Ovary (tissue), 9 donors: ENCODE data around the gene DIP2C. TPM values are rescaled to one million over a fixed set of nuclear protein-coding genes. Genes with fewer than 3 reads are reported as not detected.
"Not testable (repeated sequence)": the region's sequence is repeated elsewhere in the genome, so short reads cannot be mapped to it uniquely, and the experiment has no call there.

Experiments used
- DNase-seq, 5 donors: peaks; one replicate each; pipeline ENCODE4 v3.0.0-alpha.2; 2019 to 2020
- H3K27ac ChIP-seq, 2 donors: fragments of 200-600 bp; one replicate each; pipeline versions ENCODE4 v1.5.1 to v1.8.0; 2019 to 2022
- H3K27me3 ChIP-seq: fragments of 200-600 bp; one replicate; pipeline ENCODE4 v1.8.0; 2022
- H3K36me3 ChIP-seq: fragments of 200-600 bp; sonication (generic); one replicate; pipeline ENCODE4 v1.5.1; 2019
- H3K4me1 ChIP-seq: one replicate; pipeline ENCODE4 v1.8.1; 2013; ENCODE audit warnings: mild to moderate bottlenecking, moderate library complexity; ENCODE audit not compliant: insufficient read depth
- H3K4me3 ChIP-seq: fragments of 200-600 bp; sonication (generic); one replicate; pipeline ENCODE4 v1.5.1; 2017
- H3K9me3 ChIP-seq, 2 donors: fragments of 200-600 bp in 1 of 2; sonication (generic) in 1 of 2; one replicate each; pipeline versions ENCODE4 v1.5.1 to v1.8.1; 2013 to 2019; ENCODE audit warnings: mild to moderate bottlenecking in 1 of 2, moderate library complexity in 1 of 2
- EP300 ChIP-seq: sonication (generic); formaldehyde crosslinking; IDR thresholded peaks from one replicate; pipeline ENCODE4 v1.6.1; 2017; ENCODE audit warnings: antibody characterized with exemption
- POLR2A ChIP-seq: fragments of 450-650 bp; IDR thresholded peaks from one replicate; pipeline ENCODE4 v1.6.1; 2017; ENCODE audit warnings: antibody characterized with exemption, mild to moderate bottlenecking, moderate library complexity
- WGBS, 3 donors: extraction: QIAGEN DNeasy Blood & Tissue Kit in 1 of 3; methylation state at CpG; one replicate each; pipeline versions ENCODE4 v1.1.5 to v1.1.7; 2013 to 2017; 5-methylcytosine and 5-hydroxymethylcytosine counted together
- intact Hi-C, 4 donors: fragments of 100-400 bp; cut with DNase I; formaldehyde crosslinking; loops; one replicate each; pipeline versions ENCODE4 v1.11.0 to v1.15.1; 2022 to 2023
- polyA plus RNA-seq, 2 donors: library from polyadenylated mRNA; stranded (reverse); fragments of 200-250 nt in 1 of 2; fragments of 350-450 nt in 1 of 2; fragmentation: Illumina TruSeq in 1 of 2; extraction: RNeasy Lipid Tissue Mini Kit (QIAGEN cat#74804) in 1 of 2; gene quantifications; one replicate each; pipeline ENCODE4 v1.2.3, GENCODE V29; 2013 to 2014
- total RNA-seq, 7 donors: library from RNA; depleted of rRNA in 2 of 7; stranded (reverse); fragments of >200 nt in 2 of 7; fragmentation: NEBNext Ultra II Directional in 3 of 7; extraction: Animal tissue kit (Norgen Biotek cat#: 25700) in 3 of 7; gene quantifications; one replicate each; pipeline versions ENCODE4 v1.1.0 to v1.2.4, GENCODE V29; 2016 to 2023
- TF ChIP-seq, protein P1 (sequence below), 3 donors: fragments of 450-650 bp in 2 of 3; fragments of 200-600 bp in 1 of 3; IDR thresholded peaks; one replicate each; pipeline versions ENCODE4 v1.5.1 to v1.8.0; 2016 to 2022; ENCODE audit warnings: antibody characterized with exemption in 3 of 3, mild to moderate bottlenecking in 1 of 3
- donor health status: DM: no; HTN: no; CAD: no; lungs with moderate emphysema.
- donor health status: DM: no; HTN: no; CAD: no.
- donor health status: Bipolar disorder and iron deficiency.
- donor health status: DM: yes; HTN: yes; CAD: no.
- donor health status: DM: no; HTN: no; CAD: no.
- donor health status: DM: yes; HTN: yes; CAD: no.

Gene DIP2C
- total and polyA plus RNA-seq, 9 donors = 10.1 to 29.4 (median 22.2) TPM

GRCh38 chr10:614139-614711, 75.2 kb downstream of the DIP2C start:
- peak in 1 of 5 donors; percentile 28 for DNase-seq
- H3K4me3 ChIP-seq = no peak overlapping the region
- TF ChIP-seq, protein P1, sequence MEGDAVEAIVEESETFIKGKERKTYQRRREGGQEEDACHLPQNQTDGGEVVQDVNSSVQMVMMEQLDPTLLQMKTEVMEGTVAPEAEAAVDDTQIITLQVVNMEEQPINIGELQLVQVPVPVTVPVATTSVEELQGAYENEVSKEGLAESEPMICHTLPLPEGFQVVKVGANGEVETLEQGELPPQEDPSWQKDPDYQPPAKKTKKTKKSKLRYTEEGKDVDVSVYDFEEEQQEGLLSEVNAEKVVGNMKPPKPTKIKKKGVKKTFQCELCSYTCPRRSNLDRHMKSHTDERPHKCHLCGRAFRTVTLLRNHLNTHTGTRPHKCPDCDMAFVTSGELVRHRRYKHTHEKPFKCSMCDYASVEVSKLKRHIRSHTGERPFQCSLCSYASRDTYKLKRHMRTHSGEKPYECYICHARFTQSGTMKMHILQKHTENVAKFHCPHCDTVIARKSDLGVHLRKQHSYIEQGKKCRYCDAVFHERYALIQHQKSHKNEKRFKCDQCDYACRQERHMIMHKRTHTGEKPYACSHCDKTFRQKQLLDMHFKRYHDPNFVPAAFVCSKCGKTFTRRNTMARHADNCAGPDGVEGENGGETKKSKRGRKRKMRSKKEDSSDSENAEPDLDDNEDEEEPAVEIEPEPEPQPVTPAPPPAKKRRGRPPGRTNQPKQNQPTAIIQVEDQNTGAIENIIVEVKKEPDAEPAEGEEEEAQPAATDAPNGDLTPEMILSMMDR (IDR thresholded peaks at IDR 0.05) = no peak
- no peaks in the 10 kb centered on the region for H3K27me3 ChIP-seq
- H3K4me1 ChIP-seq = peaks cover 9% of the 10 kb centered on the region
- H3K36me3 ChIP-seq = no peaks in the 10 kb centered on the region
- intact Hi-C loops = no loop called here
- H3K9me3 ChIP-seq = no peaks in the 10 kb centered on the region
- H3K27ac ChIP-seq = no peak overlapping the region
- 82 to 87% (median 82%) methylated on average over 15 of the region's 15 CpGs for WGBS, 3 donors

GRCh38 chr10:613271-614138, 76.0 kb downstream of the DIP2C start:
- no peak overlapping the region for H3K4me3 ChIP-seq

DNA sequence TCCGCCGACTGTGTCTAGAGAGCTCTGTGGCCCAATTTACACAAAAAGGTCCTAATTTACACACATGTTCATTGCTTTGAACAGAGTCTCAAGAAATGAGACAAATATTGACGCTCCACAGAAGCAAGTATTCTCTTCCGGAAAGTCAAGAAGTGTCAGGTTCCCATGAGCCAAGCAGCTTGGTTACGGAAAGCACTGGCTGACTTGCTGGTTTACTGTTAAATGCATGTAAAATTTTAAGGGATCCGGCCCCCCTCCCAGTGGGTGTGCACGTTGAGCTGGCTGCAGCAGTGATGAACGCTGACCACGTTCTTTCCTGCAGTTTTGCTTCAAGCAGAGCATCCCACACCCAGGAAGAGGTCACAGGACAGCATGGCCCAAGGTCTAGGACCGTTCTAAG, 76.8 kb downstream of the DIP2C start:
- 58 to 61% (median 59%) methylated on average over 10 of the region's 10 CpGs for WGBS, 3 donors
- Histone ChIP-seq H3K9me3 (no peaks in the 10 kb centered on the region), H3K36me3 (no peaks in the 10 kb centered on the region), H3K4me1 (peaks cover 7% of the 10 kb centered on the region), H3K27ac (no peak overlapping the region), H3K4me3 (no peak overlapping the region), H3K27me3 (no peaks in the 10 kb centered on the region)
- intact Hi-C loops = no loop called here
- DNase-seq = peak in 1 of 5 donors; percentile 22
- TF ChIP-seq, protein P1 (IDR thresholded peaks at IDR 0.05) = no peak
- TF ChIP-seq POLR2A (no peak), EP300 (no peak)

More at GRCh38 chr10:613271-614138, 76.0 kb downstream of the DIP2C start:
- TF ChIP-seq EP300 = no peak
- TF ChIP-seq, protein P1 (IDR thresholded peaks at IDR 0.05) = no peak
- no peak for TF ChIP-seq POLR2A
- intact Hi-C loops = no loop called here
- peak in 1 of 5 donors; percentile 29 for DNase-seq
- Histone ChIP-seq H3K4me1 (peaks cover 8% of the 10 kb centered on the region), H3K27ac (no peak overlapping the region), H3K36me3 (no peaks in the 10 kb centered on the region), H3K27me3 (no peaks in the 10 kb centered on the region), H3K9me3 (no peaks in the 10 kb centered on the region)
- 55 to 57% (median 56%) methylated on average over 19 of the region's 19 CpGs for WGBS, 3 donors

- H3K36me3 ChIP-seq, H3K9me3 ChIP-seq, intact Hi-C loops, DNase-seq, H3K27ac ChIP-seq, H3K27me3 ChIP-seq, H3K4me3 ChIP-seq, H3K4me1 ChIP-seq: not testable (repeated sequence)
- 67 to 78% (median 68%) methylated on average over 6 to 7 of the region's 7 CpGs for WGBS, 3 donors
Observed at GRCh38 chr10:610642-611305, 78.7 kb downstream of the DIP2C start.
